HepG2 (cell line): ENCODE measurements around the gene TEKT5. TPM values are rescaled to one million over a fixed set of nuclear protein-coding genes. Genes with fewer than 3 reads are reported as not detected.

Experiments used
- ARID5B ChIP-seq: IDR thresholded peaks from 2 replicates; pipeline ENCODE4 v1.4.0; 2020; ENCODE audit warnings: mild to moderate bottlenecking, missing genetic modification reagents
- ARNTL ChIP-seq: sonication (generic); formaldehyde crosslinking; IDR thresholded peaks from 2 replicates; pipeline ENCODE4 v1.4.0; 2020; ENCODE audit warnings: mild to moderate bottlenecking, missing genetic modification reagents
- ATRX ChIP-seq: sonication (generic); formaldehyde crosslinking; IDR thresholded peaks from 2 replicates; pipeline ENCODE4 v1.4.0; 2020; ENCODE audit warnings: missing genetic modification reagents, borderline replicate concordance
- CREBL2 ChIP-seq: sonication (generic); formaldehyde crosslinking; IDR thresholded peaks from 2 replicates; pipeline ENCODE4 v1.8.1; 2023; ENCODE audit warnings: missing genetic modification reagents, mild to moderate bottlenecking, borderline replicate concordance
- DZIP1 ChIP-seq: sonication (generic); formaldehyde crosslinking; IDR thresholded peaks from 2 replicates; pipeline ENCODE4 v1.5.0; 2020; ENCODE audit warnings: mild to moderate bottlenecking, missing genetic modification reagents
- E2F1 ChIP-seq: sonication (generic); formaldehyde crosslinking; IDR thresholded peaks from 2 replicates; pipeline ENCODE4 v1.5.0; 2020; ENCODE audit warnings: missing genetic modification reagents
- E2F5 ChIP-seq: sonication (generic); formaldehyde crosslinking; conservative IDR thresholded peaks from 2 replicates; pipeline ENCODE4 v1.4.0; 2020; ENCODE audit warnings: missing genetic modification reagents
- HDAC2 ChIP-seq: sonication (generic); formaldehyde crosslinking; IDR thresholded peaks from 2 replicates; pipeline ENCODE4 v1.4.0; 2020; ENCODE audit warnings: missing genetic modification reagents
- NKX3-1 ChIP-seq: sonication (generic); formaldehyde crosslinking; IDR thresholded peaks from 2 replicates; pipeline ENCODE4 v1.5.0; 2020; ENCODE audit warnings: missing genetic modification reagents
- REL ChIP-seq: sonication (generic); formaldehyde crosslinking; conservative IDR thresholded peaks from 2 replicates; pipeline ENCODE4 v1.8.0; 2022; ENCODE audit warnings: mild to moderate bottlenecking, missing genetic modification reagents, moderate library complexity
- SP2 ChIP-seq: sonication (generic); formaldehyde crosslinking; IDR thresholded peaks from 2 replicates; pipeline ENCODE4 v1.5.1; 2020; ENCODE audit warnings: mild to moderate bottlenecking, missing genetic modification reagents
- SPEN ChIP-seq: sonication (generic); formaldehyde crosslinking; IDR thresholded peaks from 2 replicates; pipeline ENCODE4 v1.5.1; 2020; ENCODE audit warnings: low read depth, mild to moderate bottlenecking, missing genetic modification reagents
- TEAD2 ChIP-seq: sonication (generic); formaldehyde crosslinking; IDR thresholded peaks from 2 replicates; pipeline ENCODE4 v1.9.0; 2021; ENCODE audit warnings: missing genetic modification reagents
- ZBTB1 ChIP-seq: sonication (generic); formaldehyde crosslinking; IDR thresholded peaks from 2 replicates; pipeline ENCODE4 v1.4.0; 2020; ENCODE audit warnings: missing genetic modification reagents, borderline replicate concordance
- ZBTB46 ChIP-seq: sonication (generic); formaldehyde crosslinking; IDR thresholded peaks from 2 replicates; pipeline ENCODE4 v1.4.0; 2020; ENCODE audit warnings: mild to moderate bottlenecking, missing genetic modification reagents, borderline replicate concordance
- ZNF710 ChIP-seq: sonication (generic); formaldehyde crosslinking; IDR thresholded peaks from 2 replicates; pipeline ENCODE4 v1.5.0; 2020; ENCODE audit warnings: mild to moderate bottlenecking, missing genetic modification reagents, borderline replicate concordance
- polyA plus RNA-seq, 8 experiments: library from polyadenylated mRNA; depleted of rRNA in 3 of 8; stranded (reverse) in 7 of 8; unstranded in 1 of 8; fragments of >200 nt; fragmentation: Illumina TruSeq in 4 of 8; extraction: Trizol in 4 of 8; gene quantifications; 2 replicates each; pipeline versions ENCODE4 v1.2.1 to v1.2.3, GENCODE V29; 2011 to 2016; ENCODE audit warnings: low read depth in 4 of 8, missing spikeins in 1 of 8, mixed read lengths in 1 of 8; ENCODE audit not compliant: insufficient read depth in 1 of 8
- total RNA-seq, 5 experiments: library from RNA; depleted of rRNA; stranded (reverse); fragments of >200 nt; fragmentation: Illumina TruSeq; extraction: Trizol; gene quantifications; 2 replicates each; pipeline ENCODE4 v1.2.3, GENCODE V29; 2016; ENCODE audit warnings: low read depth in 1 of 5

The TEKT5 gene
- total and polyA plus RNA-seq, 2 of the 13 experiments (the other 11 are each of a cell fraction or from before 2014, with no cell fraction given): 0.16 TPM; not detected in 1

GRCh38 chr16:10646581-10647263 is 48.0 kb downstream of the TEKT5 start (continued):
- TF ChIP-seq DZIP1 (CRISPR knock-in tag): no peak
- TF ChIP-seq NKX3-1 (CRISPR knock-in tag): no peak
- no peak for TF ChIP-seq ZBTB1
- TF ChIP-seq ATRX (CRISPR knock-in tag): no peak
- no peak for TF ChIP-seq ZNF710
- no peak for TF ChIP-seq ARNTL
- no peak for TF ChIP-seq REL (CRISPR knock-in tag)
- no peak for TF ChIP-seq ZBTB46 (CRISPR knock-in tag)
- no peak for TF ChIP-seq SP2 (CRISPR knock-in tag)
- no peak for TF ChIP-seq E2F5 (CRISPR knock-in tag)
- no peak for TF ChIP-seq SPEN (CRISPR knock-in tag)
- TF ChIP-seq HDAC2 (CRISPR knock-in tag): peak; percentile 35; the same call in 1 of the 2 replicates
- TF ChIP-seq E2F1 (CRISPR knock-in tag): no peak
- TF ChIP-seq CREBL2 (CRISPR knock-in tag): no peak
- TF ChIP-seq TEAD2 (CRISPR knock-in tag): 0 out of 2 replicates have a peak, but pooled peaks have one; percentile 15
- peak; percentile 76 for TF ChIP-seq ARID5B (CRISPR knock-in tag)
